Sciatic nerve (tissue), 2 donors: Measurements from ENCODE around the gene KRT40. TPM values are rescaled to one million over a fixed set of nuclear protein-coding genes. Genes with fewer than 3 reads are reported as not detected.
"Not testable (repeated sequence)": the region's sequence is repeated elsewhere in the genome, so short reads cannot be mapped to it uniquely, and the experiment has no call there.

Experiments
- ATAC-seq: fragments of 200-7000 bp; cut with Tn5 transposase; one replicate; pipeline ENCODE4 v1.9.1; 2020; ENCODE audit warnings: mild to moderate bottlenecking, moderate library complexity
- DNase-seq: peaks from one replicate; pipeline ENCODE4 v3.0.0-alpha.2; 2020; ENCODE audit warnings: low spot score
- intact Hi-C: fragments of 100-400 bp; cut with DNase I; formaldehyde crosslinking; loops from one replicate; pipeline ENCODE4 v1.14.2; 2022
- total RNA-seq: library from RNA; stranded (reverse); fragmentation: NEBNext Ultra II Directional; extraction: Animal tissue kit (Norgen Biotek cat#: 25700); gene quantifications from one replicate; pipeline ENCODE4 v1.2.1, GENCODE V29; 2021
- donor health status: DM: no; HTN: no; CAD: no.
- donor health status: DM: no; HTN: no; CAD: no.

Gene KRT40
- total RNA-seq, 1 donor from 2014 or later, result not detected

DNA sequence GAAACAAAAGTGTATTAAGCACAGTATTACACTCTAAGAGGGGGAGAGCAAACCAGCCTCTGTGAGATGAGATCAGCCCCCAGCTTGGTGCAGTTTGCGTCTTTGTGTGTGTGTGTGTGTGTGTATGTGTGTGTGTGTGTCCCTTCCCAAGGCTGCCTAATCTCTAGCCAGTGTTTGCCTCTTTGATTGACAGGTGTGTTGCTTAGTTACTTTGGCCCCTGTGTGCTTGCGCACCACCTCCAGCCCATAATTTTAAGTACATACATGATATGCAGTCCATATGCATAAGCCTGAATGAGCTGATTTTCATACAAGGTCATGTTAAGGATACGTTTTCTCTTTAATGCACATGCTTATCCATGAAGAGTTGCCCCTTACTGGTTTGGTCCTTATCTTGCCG is 17.7 kb upstream of the KRT40 start:
- DNase-seq (no peak), ATAC-seq (no peak)
- intact Hi-C loops, result no loop called here

DNA sequence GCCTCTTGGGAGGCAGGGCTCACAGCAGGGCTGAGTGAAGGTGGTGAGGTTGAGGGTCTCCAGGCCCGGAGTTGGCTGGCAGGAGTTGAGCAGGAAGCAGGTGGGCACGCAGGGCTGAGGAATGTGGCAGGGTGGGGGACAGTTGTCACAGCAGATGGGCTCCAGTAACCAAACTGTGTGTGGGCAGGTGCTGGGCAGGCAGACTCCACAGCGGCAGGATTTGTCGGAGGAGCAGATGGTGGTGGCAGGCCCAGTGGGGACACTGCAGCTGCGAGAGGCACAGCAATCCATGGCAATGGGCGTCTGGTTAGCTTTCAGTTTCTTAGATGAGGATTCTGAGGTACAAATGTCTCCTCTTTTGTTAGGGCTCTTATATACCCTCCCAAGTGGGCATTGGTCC is 15.4 kb upstream of the KRT40 start, which contains the start of gene KRTAP3-2:
Gene KRTAP3-2, minus strand, starts transcription at position 344 of the 400 bp plus-strand sequence. Its CDS starts 53 bp downstream, at position 291.
- DNase-seq, intact Hi-C loops, ATAC-seq: not testable (repeated sequence)

GRCh38 chr17:40997361-40997760 is 13.2 kb upstream of the KRT40 start:
- ATAC-seq (no peak), DNase-seq (no peak)
- intact Hi-C loops, result no loop called here

DNA sequence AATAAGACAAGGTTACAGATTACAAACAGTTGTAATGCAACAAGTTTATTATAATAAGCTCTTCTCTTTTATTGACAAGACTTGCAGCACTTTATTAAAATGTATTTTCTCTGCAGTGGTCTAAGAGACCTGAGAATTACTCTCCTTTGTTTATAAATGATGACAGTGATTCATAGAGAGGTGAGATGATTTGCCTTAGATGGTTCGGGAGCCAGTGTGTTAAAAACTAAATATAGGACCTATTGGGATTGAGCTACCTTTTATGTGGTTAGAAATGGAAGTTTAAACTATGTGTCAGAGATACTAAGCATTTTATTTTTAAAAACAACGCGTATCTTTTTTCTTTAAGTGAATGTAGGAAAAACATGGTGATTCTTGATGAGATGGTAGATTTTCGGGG is 12.7 kb upstream of the KRT40 start:
- ATAC-seq (no peak), DNase-seq (no peak)
- intact Hi-C loops, result no loop called here

DNA sequence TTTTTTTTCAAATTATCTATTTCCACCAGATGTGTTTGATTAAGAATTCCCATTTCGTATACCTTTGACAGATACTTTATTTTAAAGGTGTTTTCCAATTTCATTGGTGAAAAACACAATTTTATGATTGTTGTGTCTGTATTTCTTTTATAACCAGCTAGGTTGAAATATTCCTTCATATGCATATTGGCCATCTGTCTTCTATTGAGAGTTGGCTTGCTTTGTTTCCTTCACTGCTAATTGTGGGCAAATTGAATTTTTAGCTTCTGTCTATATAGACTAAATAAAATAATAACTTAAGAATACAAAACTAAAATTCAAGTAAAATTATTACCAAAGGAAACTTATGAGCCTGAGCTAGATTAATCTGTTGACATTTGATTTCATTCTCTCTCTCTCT is 11.0 kb upstream of the KRT40 start:
- intact Hi-C loops, result no loop called here
- ATAC-seq (no peak), DNase-seq (no peak)

GRCh38 chr17:40993839-40994238 is 9.7 kb upstream of the KRT40 start, which contains the start of gene KRTAP3-3:
Gene KRTAP3-3, minus strand, starts transcription at chr17:40994164. Its CDS starts 67 bp downstream, at chr17:40994097.
- DNase-seq (no peak), ATAC-seq (no peak)
- intact Hi-C loops, result no loop called here

DNA sequence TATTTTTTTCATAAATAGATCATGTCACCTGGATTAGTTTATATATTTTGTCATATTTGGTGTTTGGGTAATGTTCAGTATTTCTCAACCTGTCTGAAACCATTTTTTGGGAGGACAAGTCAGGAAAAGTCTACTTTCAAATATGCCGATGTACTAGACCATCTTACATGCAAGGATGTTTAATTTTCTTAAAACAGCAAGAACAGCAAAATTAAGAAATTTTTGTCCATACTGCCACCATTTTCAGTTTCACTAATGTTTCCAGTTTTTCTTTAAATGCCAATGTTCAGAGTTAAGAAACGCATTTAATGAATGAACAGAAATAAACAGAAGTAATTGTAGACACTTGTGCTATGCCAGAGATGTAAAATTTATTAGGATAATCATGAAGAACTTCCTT is 9.0 kb upstream of the KRT40 start:
- no peak for ATAC-seq
- intact Hi-C loops, result no loop called here
- DNase-seq, result no peak

- ATAC-seq (no peak), DNase-seq (no peak)
- intact Hi-C loops, result no loop called here
Observed at GRCh38 chr17:40992666-40993065, 8.5 kb upstream of the KRT40 start.

DNA sequence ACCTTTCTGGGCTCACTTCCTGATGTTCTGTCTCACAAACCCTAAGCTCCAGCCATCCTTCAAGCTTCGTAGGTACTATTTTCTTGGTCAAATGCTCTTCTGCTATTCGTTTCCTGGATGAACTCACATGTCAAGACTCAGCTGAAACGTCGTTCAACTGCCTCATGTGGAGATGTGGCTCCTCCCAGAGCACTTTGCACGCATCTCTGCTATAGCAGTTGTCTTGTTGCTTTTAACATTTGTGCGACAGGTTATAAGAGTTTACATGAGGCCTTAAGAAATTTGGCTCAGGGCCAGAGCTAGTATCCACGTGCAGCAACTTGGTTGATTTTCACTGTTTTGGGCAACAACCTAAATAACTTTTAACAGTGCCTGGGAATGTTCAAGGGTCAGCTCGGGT is 2.8 kb upstream of the KRT40 start:
- no peak for ATAC-seq
- intact Hi-C loops, result no loop called here
- DNase-seq, result no peak

DNA sequence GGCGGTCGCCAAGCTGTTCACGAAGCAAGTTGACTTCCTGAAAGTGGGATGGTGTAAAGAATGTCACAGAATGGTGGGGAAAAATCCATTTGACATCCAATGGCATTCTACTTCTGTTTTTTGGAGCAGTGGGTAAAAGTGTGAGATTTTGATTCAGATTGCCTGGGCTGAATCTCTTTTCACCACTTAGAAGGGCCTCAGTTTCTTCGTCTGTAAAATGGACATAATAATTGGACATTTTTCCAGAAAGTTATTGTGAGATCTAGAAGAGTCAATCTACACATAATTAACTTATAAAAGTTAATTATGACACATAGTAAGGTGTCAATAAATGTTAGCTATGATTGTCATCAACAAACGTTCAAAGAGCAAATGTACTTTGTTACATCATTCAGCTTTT is 3.0 kb downstream of the KRT40 start:
- intact Hi-C loops, result no loop called here
- ATAC-seq (no peak), DNase-seq (no peak)

DNA sequence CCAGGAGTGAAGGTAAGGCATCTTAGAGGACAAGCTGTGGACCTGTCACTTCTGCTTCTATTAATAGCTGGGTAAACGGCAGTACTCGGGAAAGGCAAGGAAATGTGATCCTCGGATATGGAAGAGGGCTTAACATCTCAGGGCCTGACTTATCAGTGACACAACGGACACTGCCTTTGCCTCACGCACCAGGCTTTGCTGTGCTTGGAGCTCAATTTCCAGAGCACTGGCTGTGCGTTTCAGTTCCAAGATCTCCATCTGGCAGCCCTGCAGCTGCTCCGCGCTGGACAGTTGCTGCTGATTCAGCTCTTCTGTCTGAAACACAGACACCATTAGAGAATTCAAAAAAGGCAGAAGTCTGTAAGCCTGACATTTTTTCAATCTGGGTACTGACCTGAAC is 3.5 kb downstream of the KRT40 start:
- DNase-seq (no peak), ATAC-seq (no peak)
- intact Hi-C loops, result no loop called here

- no peak for ATAC-seq
- intact Hi-C loops, result no loop called here
- no peak for DNase-seq
Observed at GRCh38 chr17:40980117-40980516, 4.0 kb downstream of the KRT40 start.

- intact Hi-C loops, result no loop called here
- ATAC-seq, result no peak
- no peak for DNase-seq
Observed at GRCh38 chr17:40978575-40979151, 5.5 kb downstream of the KRT40 start.

DNA sequence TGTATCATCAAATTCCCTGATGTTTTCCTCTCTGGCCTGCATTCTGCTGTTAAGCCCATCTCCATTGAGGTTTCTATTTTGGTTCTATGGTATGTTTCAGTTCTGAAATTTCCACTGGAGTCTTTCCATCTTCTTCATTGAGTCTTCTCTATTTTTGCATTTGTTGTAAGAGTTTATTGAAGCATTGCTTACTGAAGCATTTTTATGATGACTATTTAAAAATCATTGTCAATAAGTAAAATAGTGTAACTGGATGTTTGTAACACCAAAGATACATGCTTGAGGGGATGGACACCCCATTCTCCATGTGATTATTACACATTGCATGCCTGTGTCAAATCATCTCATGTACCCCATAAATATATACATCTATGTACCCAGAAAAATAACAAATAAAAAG is 8.6 kb downstream of the KRT40 start:
- intact Hi-C loops, result no loop called here
- DNase-seq (no peak), ATAC-seq (no peak)

DNA sequence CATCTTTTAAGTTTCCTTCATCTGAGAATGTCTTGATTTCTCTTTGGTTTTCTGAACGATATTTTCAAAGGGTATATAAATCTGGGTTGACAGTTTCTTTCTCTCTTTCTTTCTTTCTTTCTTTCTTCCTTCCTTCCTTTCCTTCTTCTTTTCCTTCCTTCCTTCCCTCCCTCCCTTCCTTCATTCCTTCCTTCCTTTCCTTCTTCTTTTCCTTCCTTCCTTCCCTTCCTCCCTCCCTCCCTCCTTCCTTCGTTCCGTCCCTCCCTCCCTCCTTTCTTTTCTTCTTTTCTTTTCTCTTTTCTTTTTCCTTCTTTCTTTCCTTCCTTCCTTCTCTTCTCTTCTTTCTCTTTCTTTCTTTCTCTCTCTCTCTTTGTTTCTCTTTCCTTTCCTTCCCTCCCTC is 9.8 kb downstream of the KRT40 start:
- no peak for DNase-seq
- ATAC-seq, result no peak
- intact Hi-C loops, result no loop called here

- ATAC-seq (no peak), DNase-seq (no peak)
- intact Hi-C loops, result no loop called here
Observed at GRCh38 chr17:40967582-40967981, 16.5 kb downstream of the KRT40 start.

DNA sequence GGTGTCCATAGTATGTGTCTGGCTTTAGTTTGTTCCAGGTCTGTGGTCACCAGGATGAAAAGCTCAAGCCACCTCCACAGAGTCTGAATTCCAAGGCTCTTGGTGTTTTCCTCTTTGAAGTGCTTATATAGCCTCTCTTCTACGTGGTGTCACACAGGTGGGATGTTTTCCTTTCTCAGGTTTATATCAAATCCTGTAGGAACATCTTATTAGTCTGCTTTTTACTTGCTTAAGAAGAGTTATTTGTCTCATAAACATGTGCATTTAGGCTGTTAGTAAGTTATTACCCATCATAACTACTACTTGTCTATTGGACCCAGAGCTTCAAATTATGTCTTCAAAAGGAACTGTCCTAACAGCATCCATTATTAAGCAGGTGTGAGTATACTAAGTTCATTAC is 17.3 kb downstream of the KRT40 start, which contains the start of gene KRT39:
Gene KRT39, minus strand, starts transcription at position 101 of the 400 bp plus-strand sequence. Its CDS starts 92 bp downstream, at position 9.
- ATAC-seq (no peak), DNase-seq (no peak)
- intact Hi-C loops, result no loop called here

GRCh38 chr17:40963838-40964237 is 20.3 kb downstream of the KRT40 start:
- intact Hi-C loops, result no loop called here
- DNase-seq (no peak), ATAC-seq (no peak)

GRCh38 chr17:40962059-40962561 is 22.0 kb downstream of the KRT40 start:
- ATAC-seq (no peak), DNase-seq (no peak)
- intact Hi-C loops, result no loop called here

DNA sequence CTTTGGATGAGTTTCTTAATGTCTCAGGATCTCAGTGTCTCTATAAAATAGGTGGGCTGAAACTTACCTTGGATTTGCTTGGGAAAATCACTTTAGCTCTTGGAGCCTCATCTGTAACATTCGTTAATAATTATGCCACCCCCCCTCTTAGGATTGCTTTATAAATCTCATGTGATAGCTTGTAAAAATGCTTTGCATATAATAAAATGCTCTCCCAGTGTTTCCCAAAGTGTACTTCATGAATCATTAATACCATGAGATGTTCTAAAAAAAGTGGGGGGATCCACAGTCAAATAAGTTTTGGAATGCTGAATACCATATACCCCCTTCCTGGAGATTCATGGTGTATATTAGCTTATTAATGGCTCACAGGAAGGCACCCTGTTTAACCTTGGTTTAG is 22.5 kb downstream of the KRT40 start:
- intact Hi-C loops, result no loop called here
- ATAC-seq, result no peak
- no peak for DNase-seq

DNA sequence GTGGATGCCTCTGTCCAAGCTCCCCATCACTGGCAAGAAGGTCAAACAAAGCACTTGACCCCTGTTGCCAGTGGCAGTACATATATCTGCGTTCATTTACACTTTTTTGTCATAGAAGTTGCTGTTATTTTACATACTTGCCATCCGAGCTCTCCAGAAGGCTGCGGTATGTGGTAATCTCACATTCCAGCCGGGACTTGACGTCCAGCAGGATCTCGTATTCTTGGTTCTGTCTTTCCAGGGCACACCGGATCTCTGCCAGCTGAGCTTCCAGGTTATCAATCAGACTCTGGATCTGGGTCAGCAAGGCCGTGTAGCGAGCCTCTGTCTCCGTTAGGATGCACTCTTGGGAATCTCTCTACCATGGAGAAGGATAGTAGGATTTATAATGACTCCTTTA is 24.0 kb downstream of the KRT40 start:
- intact Hi-C loops, result no loop called here
- ATAC-seq, result no peak
- no peak for DNase-seq
